ENCODE results near the gene AMER3.

The AMER3 gene

DNA sequence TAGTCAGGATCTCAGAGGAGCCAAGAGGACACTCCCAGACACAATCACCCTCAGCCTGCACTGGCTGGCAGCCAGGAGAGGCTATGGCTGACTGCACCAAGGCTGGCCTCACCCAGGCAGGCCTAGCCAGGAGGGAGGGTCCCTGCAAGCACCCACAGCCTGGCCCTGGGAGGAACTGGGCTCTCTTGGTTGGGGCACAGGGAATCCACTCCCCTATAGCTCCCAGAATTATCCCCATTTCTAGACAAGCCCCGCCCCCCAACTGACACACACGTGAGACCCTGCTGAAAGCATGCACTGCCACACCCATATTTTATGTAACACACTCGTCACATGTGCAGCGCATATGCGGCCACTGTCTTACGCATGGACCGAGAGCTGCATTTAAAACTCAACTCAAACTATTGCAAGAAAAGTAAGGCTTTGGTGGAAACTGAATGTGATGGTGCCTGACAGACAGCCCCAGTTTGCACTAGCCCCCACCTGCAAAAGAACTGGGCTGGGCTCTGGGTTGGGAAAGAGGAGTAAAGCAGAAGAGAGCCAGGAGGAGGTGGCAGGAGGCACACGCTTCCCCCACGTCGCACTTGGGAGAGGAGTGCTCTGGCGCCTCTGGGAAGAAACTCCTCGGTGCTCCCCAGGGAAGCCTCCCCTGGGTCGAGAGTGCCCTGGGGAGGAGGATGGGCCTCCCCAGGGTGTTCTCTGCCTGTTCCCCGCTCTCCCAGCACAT, 52.5 kb downstream of the AMER3 start:
- TF ChIP-seq, protein P1, sequence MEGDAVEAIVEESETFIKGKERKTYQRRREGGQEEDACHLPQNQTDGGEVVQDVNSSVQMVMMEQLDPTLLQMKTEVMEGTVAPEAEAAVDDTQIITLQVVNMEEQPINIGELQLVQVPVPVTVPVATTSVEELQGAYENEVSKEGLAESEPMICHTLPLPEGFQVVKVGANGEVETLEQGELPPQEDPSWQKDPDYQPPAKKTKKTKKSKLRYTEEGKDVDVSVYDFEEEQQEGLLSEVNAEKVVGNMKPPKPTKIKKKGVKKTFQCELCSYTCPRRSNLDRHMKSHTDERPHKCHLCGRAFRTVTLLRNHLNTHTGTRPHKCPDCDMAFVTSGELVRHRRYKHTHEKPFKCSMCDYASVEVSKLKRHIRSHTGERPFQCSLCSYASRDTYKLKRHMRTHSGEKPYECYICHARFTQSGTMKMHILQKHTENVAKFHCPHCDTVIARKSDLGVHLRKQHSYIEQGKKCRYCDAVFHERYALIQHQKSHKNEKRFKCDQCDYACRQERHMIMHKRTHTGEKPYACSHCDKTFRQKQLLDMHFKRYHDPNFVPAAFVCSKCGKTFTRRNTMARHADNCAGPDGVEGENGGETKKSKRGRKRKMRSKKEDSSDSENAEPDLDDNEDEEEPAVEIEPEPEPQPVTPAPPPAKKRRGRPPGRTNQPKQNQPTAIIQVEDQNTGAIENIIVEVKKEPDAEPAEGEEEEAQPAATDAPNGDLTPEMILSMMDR (IDR thresholded peaks at IDR 0.05; ENCODE audit: low read depth, low read length, missing control alignments), result no peak
- no peak overlapping the region for H3K4me3 ChIP-seq (ENCODE audit: low read depth, low read length)
- no peak for DNase-seq (ENCODE audit: low read depth)

DNA sequence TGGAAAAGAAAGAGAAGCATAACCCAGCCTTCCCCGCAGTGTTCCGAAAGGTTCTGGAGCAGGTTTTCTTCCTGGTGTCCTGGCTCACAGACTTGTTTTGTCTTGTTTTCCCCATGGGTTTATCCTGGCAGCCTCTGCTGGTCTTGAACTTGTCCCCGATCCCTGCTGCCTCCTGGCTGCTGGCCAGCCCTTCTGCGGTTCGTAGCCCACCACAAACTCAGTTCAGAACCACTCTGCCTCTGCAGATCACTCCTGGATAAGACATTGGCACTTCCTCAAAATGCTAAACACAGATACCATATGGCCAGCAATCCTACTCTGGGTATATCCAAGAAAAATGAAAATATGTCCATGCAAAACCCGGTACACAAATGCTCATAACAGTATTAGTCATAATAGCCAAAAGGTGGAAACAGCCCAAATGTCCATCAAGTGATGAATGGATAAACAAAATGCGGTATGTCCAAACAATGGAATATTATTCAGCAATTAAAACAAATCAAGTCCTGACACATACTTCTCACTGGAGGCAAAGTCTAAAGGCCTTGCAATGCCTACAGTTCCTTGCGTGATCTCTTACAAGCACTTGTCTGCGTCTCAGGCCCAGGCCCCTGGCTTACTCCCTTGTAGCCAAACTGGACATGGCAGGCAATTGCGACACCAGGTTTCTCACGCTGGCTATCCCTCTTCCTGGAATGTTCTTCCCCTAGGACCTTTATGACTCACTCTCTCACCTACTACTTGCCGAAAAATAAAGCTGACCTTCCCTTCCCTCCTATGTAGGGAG, 53.3 kb downstream of the AMER3 start:
- no peak overlapping the region for H3K4me3 ChIP-seq (ENCODE audit: low read depth, low read length)
- DNase-seq (ENCODE audit: low read depth), result no peak
- TF ChIP-seq, protein P1 (IDR thresholded peaks at IDR 0.05; ENCODE audit: low read depth, low read length, missing control alignments), result no peak

DNA sequence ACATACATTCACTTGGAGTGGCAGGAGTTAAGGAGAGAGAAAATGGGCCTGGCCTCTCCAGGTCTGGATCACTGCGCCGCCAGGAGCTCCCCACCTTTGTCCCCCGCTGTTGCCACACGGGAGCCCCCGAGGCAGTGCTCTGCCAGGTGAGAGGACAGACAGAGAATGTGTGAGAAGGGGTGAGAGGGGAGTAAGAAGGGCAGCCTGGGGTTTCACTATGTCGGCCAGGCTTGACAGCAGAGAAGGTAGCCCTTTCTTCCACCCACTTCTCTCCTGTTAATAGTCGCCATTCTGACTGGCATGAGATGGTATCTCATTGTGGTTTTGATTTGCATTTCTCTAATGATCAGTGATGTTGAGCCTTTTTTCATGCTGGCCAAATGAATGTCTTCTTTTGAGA, 55.1 kb downstream of the AMER3 start:
- no peak overlapping the region for H3K4me3 ChIP-seq (ENCODE audit: low read depth, low read length)
- DNase-seq (ENCODE audit: low read depth), result no peak
- TF ChIP-seq, protein P1 (IDR thresholded peaks at IDR 0.05; ENCODE audit: low read depth, low read length, missing control alignments), result no peak

DNA sequence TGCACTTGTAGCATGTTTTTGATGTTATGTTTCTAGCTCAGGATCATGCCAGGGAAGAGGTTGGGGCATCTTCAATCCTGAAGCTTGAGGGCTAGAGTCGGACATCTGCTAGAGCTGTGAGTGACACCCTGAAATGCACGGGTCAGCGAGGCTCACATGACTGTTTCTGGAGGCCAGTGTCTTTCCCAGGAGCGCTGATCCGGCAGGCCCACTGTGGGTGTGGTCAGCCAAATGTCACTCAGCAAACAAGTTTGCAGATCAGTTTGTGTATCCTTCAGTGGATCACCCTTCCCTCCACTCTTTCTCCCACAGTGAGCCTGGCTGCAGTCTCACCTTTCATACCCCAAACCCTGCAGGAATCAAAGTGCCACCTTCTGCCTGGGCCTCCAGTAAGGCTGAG, 58.4 kb downstream of the AMER3 start:
- no peak overlapping the region for H3K4me3 ChIP-seq (ENCODE audit: low read depth, low read length)
- TF ChIP-seq, protein P1 (IDR thresholded peaks at IDR 0.05; ENCODE audit: low read depth, low read length, missing control alignments), result no peak
- no peak for DNase-seq (ENCODE audit: low read depth)

DNA sequence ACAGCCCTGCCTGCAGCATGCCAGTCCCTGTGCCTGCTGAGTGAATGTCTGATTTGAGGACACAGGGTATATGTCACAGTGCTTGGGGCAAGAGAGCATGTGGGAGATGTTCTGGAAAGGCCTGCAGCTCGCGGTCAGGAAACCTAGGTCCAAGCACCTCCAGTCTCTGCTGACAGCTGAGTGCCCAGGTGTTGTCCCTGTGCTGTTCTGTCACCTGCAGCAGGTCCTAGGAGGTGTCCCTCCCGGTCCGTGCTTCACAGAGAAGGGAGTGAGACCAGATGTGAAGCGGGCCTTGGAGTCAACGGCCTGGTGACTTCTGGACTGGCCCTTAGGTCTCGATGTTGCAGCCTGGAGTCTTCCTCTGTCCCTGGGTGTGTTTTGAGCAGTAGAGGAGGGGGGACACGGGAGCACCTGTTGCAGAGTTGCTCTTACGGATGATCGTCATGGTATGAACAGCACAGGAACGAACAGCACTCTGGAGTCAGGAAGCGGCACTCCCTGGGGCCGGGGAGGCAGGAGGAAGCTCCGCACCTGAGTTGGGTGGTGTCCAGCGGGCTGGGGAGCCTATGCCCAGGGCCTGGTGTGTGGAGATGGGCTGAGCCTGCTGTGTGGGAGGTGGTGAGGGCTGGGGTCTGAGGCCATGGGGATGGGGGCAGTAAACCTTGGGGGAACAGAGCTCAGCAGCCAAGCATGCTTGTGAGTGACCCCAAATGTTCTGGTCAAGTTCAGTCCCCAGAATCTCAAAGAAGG, 59.8 kb downstream of the AMER3 start:
- TF ChIP-seq, protein P1 (IDR thresholded peaks at IDR 0.05; ENCODE audit: low read depth, low read length, missing control alignments), result no peak
- DNase-seq (ENCODE audit: low read depth), result no peak
- H3K4me3 ChIP-seq (ENCODE audit: low read depth, low read length), result no peak overlapping the region

All from GM12864 (cell line).